ENCODE data around the gene TBC1D22A.

TBC1D22A gene

DNA sequence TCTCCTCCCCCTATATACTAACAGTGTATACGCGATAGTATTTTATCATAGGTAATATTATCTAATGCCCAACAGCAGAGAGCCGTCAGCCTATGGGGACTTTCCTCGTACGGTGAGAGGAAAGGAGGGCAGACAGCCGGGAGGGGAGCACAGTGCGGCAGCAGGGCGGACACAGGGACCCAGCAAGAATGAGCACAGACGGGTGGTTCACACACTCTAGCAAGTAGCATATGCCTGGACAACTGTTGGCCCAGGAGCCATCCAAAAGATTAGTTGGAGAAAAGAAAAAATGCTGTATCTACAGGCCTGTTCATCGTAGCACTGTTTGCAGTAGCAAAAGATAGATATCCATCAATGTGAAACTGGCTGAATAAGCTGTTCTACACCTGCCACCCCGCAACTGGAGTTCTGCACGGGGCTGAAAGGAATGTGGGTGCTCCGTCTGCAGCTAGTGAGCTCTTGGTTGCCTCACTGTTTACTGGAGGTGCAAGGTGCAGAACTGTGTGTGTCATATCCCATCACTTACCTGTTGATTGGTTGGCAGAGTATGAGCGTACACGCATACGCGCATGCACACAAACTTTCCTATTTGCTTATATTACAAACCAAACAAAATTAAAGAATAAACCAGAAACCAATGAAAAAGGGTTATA lies 324.3 kb downstream of the TBC1D22A start:
- ATAC-seq (ENCODE audit: low read depth) = no peak
- Histone ChIP-seq H3K36me3 (ENCODE audit: low read depth) (no peaks in the 10 kb centered on the region), H3K4me1 (ENCODE audit: insufficient read depth, poor library complexity, severe bottlenecking) (no peaks in the 10 kb centered on the region), H3K4me3 (ENCODE audit: severe bottlenecking) (no peak overlapping the region), H3K9me3 (ENCODE audit: severe bottlenecking) (no peaks in the 10 kb centered on the region), H3K27me3 (ENCODE audit: insufficient read depth, poor library complexity, severe bottlenecking) (no peaks in the 10 kb centered on the region), H3K27ac (ENCODE audit: poor library complexity, severe bottlenecking) (no peak overlapping the region)
- TF ChIP-seq, protein P1, sequence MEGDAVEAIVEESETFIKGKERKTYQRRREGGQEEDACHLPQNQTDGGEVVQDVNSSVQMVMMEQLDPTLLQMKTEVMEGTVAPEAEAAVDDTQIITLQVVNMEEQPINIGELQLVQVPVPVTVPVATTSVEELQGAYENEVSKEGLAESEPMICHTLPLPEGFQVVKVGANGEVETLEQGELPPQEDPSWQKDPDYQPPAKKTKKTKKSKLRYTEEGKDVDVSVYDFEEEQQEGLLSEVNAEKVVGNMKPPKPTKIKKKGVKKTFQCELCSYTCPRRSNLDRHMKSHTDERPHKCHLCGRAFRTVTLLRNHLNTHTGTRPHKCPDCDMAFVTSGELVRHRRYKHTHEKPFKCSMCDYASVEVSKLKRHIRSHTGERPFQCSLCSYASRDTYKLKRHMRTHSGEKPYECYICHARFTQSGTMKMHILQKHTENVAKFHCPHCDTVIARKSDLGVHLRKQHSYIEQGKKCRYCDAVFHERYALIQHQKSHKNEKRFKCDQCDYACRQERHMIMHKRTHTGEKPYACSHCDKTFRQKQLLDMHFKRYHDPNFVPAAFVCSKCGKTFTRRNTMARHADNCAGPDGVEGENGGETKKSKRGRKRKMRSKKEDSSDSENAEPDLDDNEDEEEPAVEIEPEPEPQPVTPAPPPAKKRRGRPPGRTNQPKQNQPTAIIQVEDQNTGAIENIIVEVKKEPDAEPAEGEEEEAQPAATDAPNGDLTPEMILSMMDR (IDR thresholded peaks at IDR 0.05; ENCODE audit: poor library complexity, severe bottlenecking) = no peak
- no peak for DNase-seq (ENCODE audit: low spot score)

- ATAC-seq (ENCODE audit: low read depth) (no peak), DNase-seq (ENCODE audit: low spot score) (no peak)
- TF ChIP-seq, protein P1 (IDR thresholded peaks at IDR 0.05; ENCODE audit: poor library complexity, severe bottlenecking) = no peak
- no peak overlapping the region for H3K4me3 ChIP-seq (ENCODE audit: severe bottlenecking)
- H3K9me3 ChIP-seq (ENCODE audit: severe bottlenecking) = no peaks in the 10 kb centered on the region
- H3K27me3 ChIP-seq (ENCODE audit: insufficient read depth, poor library complexity, severe bottlenecking) = no peaks in the 10 kb centered on the region
- H3K36me3 ChIP-seq (ENCODE audit: low read depth) = no peaks in the 10 kb centered on the region
- H3K4me1 ChIP-seq (ENCODE audit: insufficient read depth, poor library complexity, severe bottlenecking) = no peaks in the 10 kb centered on the region
- no peak overlapping the region for H3K27ac ChIP-seq (ENCODE audit: poor library complexity, severe bottlenecking)
These were observed 326.2 kb downstream of the TBC1D22A start for GRCh38 chr22:47088480-47089158.

GRCh38 chr22:47089374-47089773 lies 326.9 kb downstream of the TBC1D22A start:
- H3K4me1 ChIP-seq (ENCODE audit: insufficient read depth, poor library complexity, severe bottlenecking) = peaks cover 1% of the 10 kb centered on the region
- ATAC-seq (ENCODE audit: low read depth) (no peak), DNase-seq (ENCODE audit: low spot score) (no peak)
- no peaks in the 10 kb centered on the region for H3K27me3 ChIP-seq (ENCODE audit: insufficient read depth, poor library complexity, severe bottlenecking)
- H3K27ac ChIP-seq (ENCODE audit: poor library complexity, severe bottlenecking) = no peak overlapping the region
- H3K9me3 ChIP-seq (ENCODE audit: severe bottlenecking) = no peaks in the 10 kb centered on the region
- H3K4me3 ChIP-seq (ENCODE audit: severe bottlenecking) = no peak overlapping the region
- TF ChIP-seq, protein P1 (IDR thresholded peaks at IDR 0.05; ENCODE audit: poor library complexity, severe bottlenecking) = no peak
- no peaks in the 10 kb centered on the region for H3K36me3 ChIP-seq (ENCODE audit: low read depth)

DNA sequence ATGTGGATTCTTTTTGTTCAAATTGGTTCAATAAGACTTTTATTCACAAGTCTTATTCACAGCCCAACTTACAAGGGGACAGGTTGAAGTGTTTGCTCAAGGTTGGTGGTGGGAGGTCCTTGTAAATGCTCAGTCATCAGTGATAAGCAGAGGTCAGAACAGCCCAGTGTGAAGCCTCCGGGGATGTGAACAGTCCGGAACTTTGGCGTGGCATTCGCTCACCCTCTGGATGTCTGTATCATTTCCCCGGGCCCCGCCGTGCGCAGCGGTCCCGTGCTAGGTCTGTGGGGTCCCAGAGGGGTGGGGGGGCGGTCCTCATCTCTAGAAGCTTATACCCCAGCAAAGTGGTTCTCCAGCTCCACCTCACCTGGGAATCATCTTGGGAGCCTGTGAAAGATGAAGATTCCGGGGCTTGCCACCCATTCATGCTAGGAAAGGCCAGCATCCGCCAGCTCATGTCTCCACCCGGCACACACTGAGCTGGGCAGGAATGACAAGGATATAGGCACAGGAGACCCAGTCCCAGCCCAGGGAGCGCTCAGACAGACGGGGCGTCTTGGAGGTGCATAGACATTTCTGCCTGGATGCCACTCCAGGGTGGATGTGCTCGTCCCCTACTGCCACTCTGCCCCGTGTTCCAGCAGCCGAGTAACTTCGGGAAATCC lies 327.5 kb downstream of the TBC1D22A start:
- TF ChIP-seq, protein P1 (IDR thresholded peaks at IDR 0.05; ENCODE audit: poor library complexity, severe bottlenecking) = no peak

More for the DNA sequence above, 327.5 kb downstream of the TBC1D22A start:
- Histone ChIP-seq H3K27ac (ENCODE audit: poor library complexity, severe bottlenecking) (no peak overlapping the region), H3K36me3 (ENCODE audit: low read depth) (no peaks in the 10 kb centered on the region), H3K9me3 (ENCODE audit: severe bottlenecking) (no peaks in the 10 kb centered on the region), H3K4me1 (ENCODE audit: insufficient read depth, poor library complexity, severe bottlenecking) (peaks cover 7% of the 10 kb centered on the region), H3K4me3 (ENCODE audit: severe bottlenecking) (no peak overlapping the region), H3K27me3 (ENCODE audit: insufficient read depth, poor library complexity, severe bottlenecking) (no peaks in the 10 kb centered on the region)
- no peak for DNase-seq (ENCODE audit: low spot score)
- no peak for ATAC-seq (ENCODE audit: low read depth)

Data from RWPE2 (cell line).